ENCODE data around the gene GDF15. TPM values are rescaled to one million over a fixed set of nuclear protein-coding genes. Genes with fewer than 3 reads are reported as not detected.

The GDF15 gene, protein sequence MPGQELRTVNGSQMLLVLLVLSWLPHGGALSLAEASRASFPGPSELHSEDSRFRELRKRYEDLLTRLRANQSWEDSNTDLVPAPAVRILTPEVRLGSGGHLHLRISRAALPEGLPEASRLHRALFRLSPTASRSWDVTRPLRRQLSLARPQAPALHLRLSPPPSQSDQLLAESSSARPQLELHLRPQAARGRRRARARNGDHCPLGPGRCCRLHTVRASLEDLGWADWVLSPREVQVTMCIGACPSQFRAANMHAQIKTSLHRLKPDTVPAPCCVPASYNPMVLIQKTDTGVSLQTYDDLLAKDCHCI
- total RNA-seq (10 to 100 TPM in 4 of 9 donors, 1 to 10 TPM in 4, under 1 TPM in 1; 0.90 to 29.2 (median 6.2) TPM), polyA plus RNA-seq (1 to 10 TPM in 2 of 3 donors, under 1 TPM in 1; 0.33 to 5.3 (median 2.6) TPM)
- long read RNA-seq, donor 1, partial matches to known transcripts: 0 of 1 reads
- long read RNA-seq, donor 1, other reads (novel, unspliced or antisense): 0 of 1 reads
- long read RNA-seq, donor 2, partial matches to known transcripts: 0 of 1 reads
- long read RNA-seq, donor 2, other reads (novel, unspliced or antisense): 0 of 1 reads
- long read RNA-seq, donor 3, partial matches to known transcripts: 0 of 1 reads
- long read RNA-seq, donor 3, other reads (novel, unspliced or antisense): 0 of 1 reads
- long read RNA-seq, donor 4, partial matches to known transcripts: 0 of 2 reads
- long read RNA-seq, donor 4, other reads (novel, unspliced or antisense): 2 of 2 reads
- long read RNA-seq, donor 5, partial matches to known transcripts: 0 of 4 reads
- long read RNA-seq, donor 5, other reads (novel, unspliced or antisense): 2 of 4 reads
- long read RNA-seq, donor 6, partial matches to known transcripts: 0 of 4 reads
- long read RNA-seq, donor 6, other reads (novel, unspliced or antisense): 0 of 4 reads
- long read RNA-seq, donor 7, partial matches to known transcripts: 0 of 3 reads
- long read RNA-seq, donor 7, other reads (novel, unspliced or antisense): 0 of 3 reads
- long read RNA-seq, donor 8, transcript GDF15-201 (2 exons, 1,200 nt): major isoform, 5 of 5 reads
- long read RNA-seq, donor 8, partial matches to known transcripts: 0 of 5 reads
- long read RNA-seq, donor 8, other reads (novel, unspliced or antisense): 0 of 5 reads
- long read RNA-seq, donor 9, partial matches to known transcripts: 0 of 1 reads
- long read RNA-seq, donor 9, other reads (novel, unspliced or antisense): 0 of 1 reads
- long read RNA-seq, donor 10: 0 reads

DNA sequence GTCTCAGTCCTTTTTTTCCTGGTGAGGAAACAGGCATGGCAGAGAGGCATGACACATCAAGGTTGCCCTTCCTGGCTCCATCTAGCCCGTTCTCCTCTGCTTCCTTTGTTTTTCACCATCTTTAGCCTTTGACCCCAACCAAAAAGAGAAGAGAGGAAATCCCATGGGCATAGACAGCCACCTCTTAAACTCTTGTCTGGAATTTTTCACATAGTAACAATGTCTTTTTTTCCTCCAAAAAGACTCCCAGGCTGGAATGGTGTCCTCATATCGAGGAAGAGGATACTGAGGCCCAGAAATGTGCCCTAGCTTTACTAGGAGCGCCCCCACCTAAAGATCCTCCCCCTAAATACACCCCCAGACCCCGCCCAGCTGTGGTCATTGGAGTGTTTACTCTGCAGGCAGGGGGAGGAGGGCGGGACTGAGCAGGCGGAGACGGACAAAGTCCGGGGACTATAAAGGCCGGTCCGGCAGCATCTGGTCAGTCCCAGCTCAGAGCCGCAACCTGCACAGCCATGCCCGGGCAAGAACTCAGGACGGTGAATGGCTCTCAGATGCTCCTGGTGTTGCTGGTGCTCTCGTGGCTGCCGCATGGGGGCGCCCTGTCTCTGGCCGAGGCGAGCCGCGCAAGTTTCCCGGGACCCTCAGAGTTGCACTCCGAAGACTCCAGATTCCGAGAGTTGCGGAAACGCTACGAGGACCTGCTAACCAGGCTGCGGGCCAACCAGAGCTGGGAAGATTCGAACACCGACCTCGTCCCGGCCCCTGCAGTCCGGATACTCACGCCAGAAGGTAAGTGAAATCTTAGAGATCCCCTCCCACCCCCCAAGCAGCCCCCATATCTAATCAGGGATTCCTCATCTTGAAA, at the start of gene GDF15:
Gene GDF15 (plus strand): TSS at position 484 of the 868 bp plus-strand sequence. CDS start 32 bp downstream, at position 516.
- 32 to 40% (median 38%) methylated on average over 4 to 33 of the region's 33 CpGs for whole genome bisulfite sequencing, 4 donors
- Histone ChIP-seq H3K4me3 (peak within 1 kb of the TSS in 1 of 4 donors; percentile 5), H3K9me3 (replicated peaks in 1 of 3) (no peaks in the 10 kb centered on the region), H3K4me1 (replicated peaks in 1 of 2) (peaks cover 0 to 7% of the 10 kb centered on the region in 2 donors), H3K36me3 (replicated peaks in 1 of 2) (no peaks in the 10 kb centered on the region), H3K27me3 (no peaks in the 10 kb centered on the region), H3K27ac (no peak within 1 kb of the TSS)
- peak in 5 of 7 donors; percentile 50 to 76 (median 61) for DNase-seq
- intact Hi-C loops (cut with DNase I): loop anchor here in 1 of 2 donors (5.0 kb wide), 1 partner anchor 39 kb away; no protein-coding TSS in a partner anchor
- TF ChIP-seq, protein P1, sequence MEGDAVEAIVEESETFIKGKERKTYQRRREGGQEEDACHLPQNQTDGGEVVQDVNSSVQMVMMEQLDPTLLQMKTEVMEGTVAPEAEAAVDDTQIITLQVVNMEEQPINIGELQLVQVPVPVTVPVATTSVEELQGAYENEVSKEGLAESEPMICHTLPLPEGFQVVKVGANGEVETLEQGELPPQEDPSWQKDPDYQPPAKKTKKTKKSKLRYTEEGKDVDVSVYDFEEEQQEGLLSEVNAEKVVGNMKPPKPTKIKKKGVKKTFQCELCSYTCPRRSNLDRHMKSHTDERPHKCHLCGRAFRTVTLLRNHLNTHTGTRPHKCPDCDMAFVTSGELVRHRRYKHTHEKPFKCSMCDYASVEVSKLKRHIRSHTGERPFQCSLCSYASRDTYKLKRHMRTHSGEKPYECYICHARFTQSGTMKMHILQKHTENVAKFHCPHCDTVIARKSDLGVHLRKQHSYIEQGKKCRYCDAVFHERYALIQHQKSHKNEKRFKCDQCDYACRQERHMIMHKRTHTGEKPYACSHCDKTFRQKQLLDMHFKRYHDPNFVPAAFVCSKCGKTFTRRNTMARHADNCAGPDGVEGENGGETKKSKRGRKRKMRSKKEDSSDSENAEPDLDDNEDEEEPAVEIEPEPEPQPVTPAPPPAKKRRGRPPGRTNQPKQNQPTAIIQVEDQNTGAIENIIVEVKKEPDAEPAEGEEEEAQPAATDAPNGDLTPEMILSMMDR (IDR thresholded peaks at IDR 0.05): peak; percentile 28 to 53 (median 40)
- peak in 1 of 2 donors; percentile 49 for TF ChIP-seq POLR2A (IDR thresholded peaks at IDR 0.05)

DNA sequence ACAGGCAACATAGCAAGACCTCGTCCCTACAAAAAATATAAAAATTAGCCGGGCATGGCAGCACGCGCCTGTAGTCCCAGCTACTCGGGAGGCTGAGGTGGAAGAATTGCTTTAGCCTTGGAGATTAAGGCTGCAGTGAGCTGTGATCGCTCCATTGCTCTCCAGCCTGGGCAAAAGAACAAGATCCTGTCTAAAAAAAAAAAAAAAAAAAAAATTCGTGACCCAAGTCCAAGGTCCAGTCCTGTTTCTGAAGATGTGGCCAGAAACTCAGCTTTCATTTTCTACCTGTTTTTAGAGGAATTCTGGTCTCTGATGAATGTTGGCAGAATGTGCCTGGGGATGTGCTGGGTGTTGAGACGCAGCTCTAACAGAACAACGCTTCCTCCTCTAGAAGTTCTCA, 47.4 kb upstream of the GDF15 start:
- intact Hi-C loops (cut with DNase I): no loop called here

DNA sequence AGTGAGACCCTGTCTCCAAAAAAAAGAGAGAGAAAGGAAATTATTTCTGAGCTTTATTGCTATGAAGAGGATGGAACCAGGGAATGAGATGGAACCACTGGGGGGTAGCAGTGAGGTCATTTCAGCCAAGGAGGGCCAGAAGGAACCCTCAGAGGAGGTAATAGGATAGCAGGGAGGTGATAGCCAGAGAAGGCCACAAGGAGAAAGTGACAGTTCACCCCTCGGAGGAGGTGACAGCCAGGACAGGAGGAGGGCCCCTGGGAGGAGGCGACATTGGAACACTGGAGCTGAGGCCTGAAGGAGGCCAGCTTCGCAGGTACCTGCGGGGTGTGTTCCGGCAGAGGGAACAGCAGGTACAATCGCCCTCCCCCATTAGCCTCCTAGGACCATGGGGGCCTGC, 46.2 kb upstream of the GDF15 start:
- intact Hi-C loops (cut with DNase I): no loop called here
- TF ChIP-seq, protein P1 (IDR thresholded peaks at IDR 0.05): peak in 3 of 6 experiments; percentile 12 to 25 (median 15)
- no peak for TF ChIP-seq POLR2A (IDR thresholded peaks at IDR 0.05)
- WGBS, 4 donors: 29 to 58% (median 52%) methylated on average over 4 to 6 of the region's 6 CpGs
- peaks cover 0 to 9% of the 10 kb centered on the region in 2 donors for H3K36me3 ChIP-seq (replicated peaks in 1 of 2)
- H3K27me3 ChIP-seq: no peaks in the 10 kb centered on the region
- H3K9me3 ChIP-seq (replicated peaks in 1 of 3): no peaks in the 10 kb centered on the region
- DNase-seq: no peak
- peak overlapping the region in 1 of 4 donors; percentile 99 for H3K4me3 ChIP-seq
- peaks cover 9 to 33% of the 10 kb centered on the region in 2 donors for H3K4me1 ChIP-seq (replicated peaks in 1 of 2)
- peak overlapping the region in 3 of 5 donors; percentile 88 to 97 (median 93) for H3K27ac ChIP-seq

More for the DNA sequence above, 47.4 kb upstream of the GDF15 start:
- Histone ChIP-seq H3K27ac (peak overlapping the region; percentile 14 to 75 (median 60)), H3K4me1 (replicated peaks in 1 of 2) (peaks cover 9 to 31% of the 10 kb centered on the region in 2 donors), H3K4me3 (no peak overlapping the region), H3K9me3 (replicated peaks in 1 of 3) (no peaks in the 10 kb centered on the region), H3K27me3 (no peaks in the 10 kb centered on the region), H3K36me3 (replicated peaks in 1 of 2) (peaks cover 0 to 6% of the 10 kb centered on the region in 2 donors)
- WGBS, 4 donors: 28 to 54% (median 36%) methylated on average over 5 to 9 of the region's 9 CpGs
- DNase-seq: peak in 4 of 7 donors; percentile 48 to 71 (median 60)
- peak in 1 of 2 donors; percentile 9 for TF ChIP-seq POLR2A (IDR thresholded peaks at IDR 0.05)
- TF ChIP-seq, protein P1 (IDR thresholded peaks at IDR 0.05): no peak

All from adrenal gland (tissue), 19 donors.